SK-N-SH (cell line): ENCODE results near the gene MYO10. TPM values are rescaled to one million over a fixed set of nuclear protein-coding genes. Genes with fewer than 3 reads are reported as not detected.

Experiments used
- CTCF ChIA-PET: fragments of 300-600, 350-600 bp; formaldehyde crosslinking; extraction: SDS; loops from one replicate; lab custom pipeline; 2021; lab: Yijun Ruan, JAX
- POLR2A ChIA-PET: fragments of 350-600 bp; sonication (Branson Sonifier 250); formaldehyde crosslinking; extraction: SDS; loops from one replicate; lab custom pipeline; 2020; ENCODE audit warnings: antibody characterized with exemption, inconsistent platforms; lab: Yijun Ruan, JAX
- DNase-seq: peaks from one replicate; pipeline ENCODE4 v3.0.0; 2012
- H2AFZ ChIP-seq: fragments of 200-600 bp; sonication (generic); 2 replicates; pipeline ENCODE4 v1.8.1; 2016; ENCODE audit warnings: antibody characterized with exemption, mild to moderate bottlenecking, low read depth
- H3F3A ChIP-seq: fragments of 200-600 bp; sonication (generic); replicated peaks from 2 replicates; pipeline ENCODE3; 2016; ENCODE audit warnings: antibody characterized with exemption, mild to moderate bottlenecking; ENCODE audit not compliant: insufficient read depth
- H3K27ac ChIP-seq, 2 experiments: fragments of 200-500 bp in 1 of 2; fragments of 200-600 bp in 1 of 2; sonication (Bioruptor generic) in 1 of 2; sonication (generic), shearing (Covaris generic) in 1 of 2; 2 replicates each; pipeline versions ENCODE4 v1.5.1 to v1.6.1; 2014 to 2016; ENCODE audit warnings: low read depth in 2 of 2, inconsistent platforms in 1 of 2, low read length in 1 of 2, mild to moderate bottlenecking in 1 of 2, mixed read lengths in 1 of 2
- H3K27me3 ChIP-seq: fragments of 200-600 bp; sonication (generic), shearing (Covaris generic); 2 replicates; pipeline ENCODE4 v1.6.1; 2016; ENCODE audit warnings: mixed run types; ENCODE audit not compliant: insufficient read depth
- H3K36me3 ChIP-seq, 2 experiments: fragments of 200-500 bp in 1 of 2; fragments of 200-600 bp in 1 of 2; sonication (Bioruptor generic) in 1 of 2; sonication (generic) in 1 of 2; replicated peaks in 1 of 2; 2 replicates each; pipeline versions ENCODE3 to v1.5.1; 2014 to 2016; ENCODE audit warnings: low read length in 1 of 2, mild to moderate bottlenecking in 1 of 2; ENCODE audit not compliant: insufficient read depth in 2 of 2, control insufficient read depth in 1 of 2
- H3K4me1 ChIP-seq, 2 experiments: fragments of 200-500 bp in 1 of 2; fragments of 200-600 bp in 1 of 2; sonication (Bioruptor generic) in 1 of 2; sonication (generic), shearing (Covaris generic) in 1 of 2; 2 replicates each; pipeline versions ENCODE4 v1.5.1 to v1.6.1; 2014 to 2016; ENCODE audit warnings: low read depth in 1 of 2, low read length in 1 of 2, mixed run types in 1 of 2; ENCODE audit not compliant: insufficient read depth in 2 of 2, control insufficient read depth in 1 of 2
- H3K4me2 ChIP-seq: fragments of 200-600 bp; sonication (generic), shearing (Covaris generic); 2 replicates; pipeline ENCODE4 v1.6.1; 2017; ENCODE audit warnings: mixed run types
- H3K4me3 ChIP-seq, 2 experiments: fragments of 200-500 bp in 1 of 2; fragments of 200-600 bp in 1 of 2; sonication (Bioruptor generic) in 1 of 2; sonication (generic), shearing (Covaris generic) in 1 of 2; 2 replicates each; pipeline versions ENCODE4 v1.5.1 to v1.8.1; 2014 to 2016; ENCODE audit warnings: low read depth in 2 of 2, inconsistent platforms in 1 of 2, low read length in 1 of 2, mild to moderate bottlenecking in 1 of 2, mixed read lengths in 1 of 2, moderate library complexity in 1 of 2
- H3K79me2 ChIP-seq: fragments of 200-600 bp; sonication (generic); 2 replicates; pipeline ENCODE4 v1.8.1; 2017; ENCODE audit warnings: mild to moderate bottlenecking; ENCODE audit not compliant: insufficient read depth
- H3K9ac ChIP-seq: fragments of 200-600 bp; sonication (generic); 2 replicates; pipeline ENCODE4 v1.6.1; 2017; ENCODE audit warnings: mixed run types
- H3K9me2 ChIP-seq: fragments of 200-600 bp; sonication (generic); 2 replicates; pipeline ENCODE4 v1.6.1; 2017; ENCODE audit warnings: mixed run types
- H3K9me3 ChIP-seq: fragments of 200-600 bp; sonication (generic); 2 replicates; pipeline ENCODE4 v1.6.1; 2017; ENCODE audit warnings: mixed run types, mild to moderate bottlenecking, moderate library complexity
- H4K20me1 ChIP-seq: fragments of 200-600 bp; sonication (generic); 2 replicates; pipeline ENCODE4 v1.6.1; 2017; ENCODE audit warnings: mild to moderate bottlenecking, mixed run types; ENCODE audit not compliant: insufficient read depth
- EP300 ChIP-seq, 2 experiments: IDR thresholded peaks; 2 replicates each; pipeline versions ENCODE4 v1.4.0 to v1.6.1; 2012; ENCODE audit warnings: borderline replicate concordance in 1 of 2, low read depth in 1 of 2, low read length in 1 of 2
- FOSL2 ChIP-seq: IDR thresholded peaks from 2 replicates; pipeline ENCODE4 v1.4.0; 2012; ENCODE audit warnings: low read depth, mild to moderate bottlenecking, moderate library complexity, borderline replicate concordance
- FOXM1 ChIP-seq: IDR thresholded peaks from 2 replicates; pipeline ENCODE4 v1.4.0; 2012; ENCODE audit warnings: low read depth, mild to moderate bottlenecking
- JUND ChIP-seq: IDR thresholded peaks from 2 replicates; pipeline ENCODE4 v1.4.0; 2012
- NFIC ChIP-seq: IDR thresholded peaks from 2 replicates; pipeline ENCODE4 v1.4.0; 2012; ENCODE audit warnings: borderline replicate concordance
- RAD21 ChIP-seq: IDR thresholded peaks from 2 replicates; pipeline ENCODE4 v1.6.1; 2012; ENCODE audit warnings: mild to moderate bottlenecking, low read length
- TCF12 ChIP-seq: IDR thresholded peaks from 2 replicates; pipeline ENCODE4 v1.4.0; 2012
- YY1 ChIP-seq: IDR thresholded peaks from 2 replicates; pipeline ENCODE4 v1.4.0; 2012; ENCODE audit warnings: low read depth, mild to moderate bottlenecking
- WGBS: methylation state at CpG from one replicate; pipeline ENCODE4 v1.1.6; 2017; ENCODE audit warnings: low lambda C conversion rate; 5-methylcytosine and 5-hydroxymethylcytosine counted together
- polyA plus RNA-seq, 3 experiments: library from polyadenylated mRNA; depleted of rRNA; stranded (reverse); fragments of >200 nt; gene quantifications; 2 replicates each; pipeline ENCODE4 v1.2.3, GENCODE V29; 2012
- TF ChIP-seq, protein P1 (sequence below): IDR thresholded peaks from 2 replicates; pipeline ENCODE4 v1.4.0; 2012; ENCODE audit warnings: low read depth
- TF ChIP-seq, protein P2 (sequence below): IDR thresholded peaks from 2 replicates; pipeline ENCODE4; 2012

MYO10 gene
- polyA plus RNA-seq, 1 of the 3 experiments (the other 2 are of a cell fraction): 8.1 TPM

DNA sequence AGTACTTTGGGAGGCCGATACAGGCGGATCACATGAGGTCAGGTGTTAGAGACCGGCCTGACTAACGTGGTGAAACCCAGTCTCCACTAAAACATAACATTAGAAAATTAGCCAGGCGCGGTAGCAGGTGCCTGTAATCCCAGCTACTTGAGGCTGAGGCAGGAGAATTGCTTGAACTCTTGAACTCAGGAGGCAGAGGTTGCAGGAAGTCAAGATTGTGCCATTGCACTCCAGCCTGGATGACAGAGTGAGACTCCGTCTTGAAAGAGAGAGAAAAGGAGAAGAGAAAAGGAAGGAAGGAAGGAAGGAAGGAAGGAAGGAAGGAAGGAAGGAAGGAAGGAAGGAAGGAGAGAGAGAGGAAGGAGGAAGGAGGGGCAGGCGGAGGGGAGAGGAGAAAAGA, 45.1 kb downstream of the MYO10 start:
- Histone ChIP-seq H3K4me2 (0 out of 2 replicates have a peak overlapping the region, but pooled peaks have one; percentile 57), H3K27me3 (no peaks in the 10 kb centered on the region)
- TF ChIP-seq NFIC: no peak
- no peak for TF ChIP-seq FOXM1
- TF ChIP-seq, protein P1, sequence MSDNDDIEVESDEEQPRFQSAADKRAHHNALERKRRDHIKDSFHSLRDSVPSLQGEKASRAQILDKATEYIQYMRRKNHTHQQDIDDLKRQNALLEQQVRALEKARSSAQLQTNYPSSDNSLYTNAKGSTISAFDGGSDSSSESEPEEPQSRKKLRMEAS: no peak
- TF ChIP-seq, all 33 proteins: peak for 0
- CTCF ChIA-PET: no interaction called here
- Histone ChIP-seq H3K27ac (peak overlapping the region in 1 of 2 experiments; percentile 59; a peak in 1 of 4 replicates), H3K4me1 (peaks cover 2 to 62% of the 10 kb centered on the region in 2 experiments), H2AFZ (no peak overlapping the region), H3K79me2 (peaks cover 100% of the 10 kb centered on the region), H3K36me3 (no peaks in the 10 kb centered on the region), H4K20me1 (peaks cover 100% of the 10 kb centered on the region), H3F3A (peaks cover 34% of the 10 kb centered on the region), H3K9me3 (no peaks in the 10 kb centered on the region), H3K9me2 (no peaks in the 10 kb centered on the region), H3K9ac (no peak overlapping the region), H3K4me3 (no peak overlapping the region)
- no peak for DNase-seq
- 85% methylated on average over 8 of the region's 8 CpGs for WGBS
- POLR2A ChIA-PET: no interaction called here

DNA sequence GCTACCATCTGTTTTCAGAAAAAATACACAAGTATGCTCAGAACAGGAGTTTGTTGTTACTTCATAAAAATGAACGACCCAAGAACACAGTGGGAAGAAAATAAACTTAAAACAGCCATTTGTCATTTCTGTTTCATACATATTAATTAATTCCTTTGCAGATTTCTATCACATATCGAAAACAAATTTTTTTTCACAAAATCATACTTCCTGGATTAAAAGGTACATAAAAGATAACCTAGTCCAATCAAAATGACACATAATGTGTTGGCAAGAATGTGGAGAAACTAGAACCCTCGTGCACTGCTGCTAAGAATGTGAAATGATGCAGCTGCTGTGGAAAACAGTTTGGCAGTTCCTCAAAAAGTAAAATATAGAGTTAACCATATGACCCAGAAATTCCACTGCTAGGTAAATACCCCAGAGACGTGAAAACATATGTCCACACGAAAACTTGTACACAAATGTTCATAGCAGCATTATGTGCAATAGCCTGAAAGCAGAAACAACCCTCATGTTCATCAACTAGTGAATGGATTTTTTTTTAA, 46.0 kb downstream of the MYO10 start:
- Histone ChIP-seq H3K9ac (peak overlapping the region; percentile 4; the same call in 1 of the 2 replicates), H3F3A (peaks cover 32% of the 10 kb centered on the region), H3K9me2 (no peaks in the 10 kb centered on the region), H3K27ac (peak overlapping the region; percentile 8 to 59; a peak in 3 of 4 replicates), H4K20me1 (peaks cover 100% of the 10 kb centered on the region), H3K9me3 (no peaks in the 10 kb centered on the region), H3K27me3 (no peaks in the 10 kb centered on the region), H3K36me3 (no peaks in the 10 kb centered on the region), H3K4me1 (peaks cover 2 to 60% of the 10 kb centered on the region in 2 experiments), H3K79me2 (peaks cover 100% of the 10 kb centered on the region)
- no peak for DNase-seq
- TF ChIP-seq FOSL2 (0 out of 2 replicates have a peak, but pooled peaks have one; percentile 3), YY1 (no peak)
- TF ChIP-seq, protein P1: no peak
- TF ChIP-seq, protein P2, sequence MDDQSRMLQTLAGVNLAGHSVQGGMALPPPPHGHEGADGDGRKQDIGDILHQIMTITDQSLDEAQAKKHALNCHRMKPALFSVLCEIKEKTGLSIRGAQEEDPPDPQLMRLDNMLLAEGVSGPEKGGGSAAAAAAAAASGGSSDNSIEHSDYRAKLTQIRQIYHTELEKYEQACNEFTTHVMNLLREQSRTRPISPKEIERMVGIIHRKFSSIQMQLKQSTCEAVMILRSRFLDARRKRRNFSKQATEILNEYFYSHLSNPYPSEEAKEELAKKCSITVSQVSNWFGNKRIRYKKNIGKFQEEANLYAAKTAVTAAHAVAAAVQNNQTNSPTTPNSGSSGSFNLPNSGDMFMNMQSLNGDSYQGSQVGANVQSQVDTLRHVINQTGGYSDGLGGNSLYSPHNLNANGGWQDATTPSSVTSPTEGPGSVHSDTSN: peak; percentile 27; the same call in 1 of the 2 replicates
- TF ChIP-seq, all 33 proteins: peak for 2
- 21% methylated on average over 5 of the region's 5 CpGs for WGBS
- no peak overlapping the region for H2AFZ ChIP-seq
- peak overlapping the region; percentile 57 for H3K4me2 ChIP-seq
- POLR2A ChIA-PET: no interaction called here
- CTCF ChIA-PET: no interaction called here
- no peak overlapping the region for H3K4me3 ChIP-seq

DNA sequence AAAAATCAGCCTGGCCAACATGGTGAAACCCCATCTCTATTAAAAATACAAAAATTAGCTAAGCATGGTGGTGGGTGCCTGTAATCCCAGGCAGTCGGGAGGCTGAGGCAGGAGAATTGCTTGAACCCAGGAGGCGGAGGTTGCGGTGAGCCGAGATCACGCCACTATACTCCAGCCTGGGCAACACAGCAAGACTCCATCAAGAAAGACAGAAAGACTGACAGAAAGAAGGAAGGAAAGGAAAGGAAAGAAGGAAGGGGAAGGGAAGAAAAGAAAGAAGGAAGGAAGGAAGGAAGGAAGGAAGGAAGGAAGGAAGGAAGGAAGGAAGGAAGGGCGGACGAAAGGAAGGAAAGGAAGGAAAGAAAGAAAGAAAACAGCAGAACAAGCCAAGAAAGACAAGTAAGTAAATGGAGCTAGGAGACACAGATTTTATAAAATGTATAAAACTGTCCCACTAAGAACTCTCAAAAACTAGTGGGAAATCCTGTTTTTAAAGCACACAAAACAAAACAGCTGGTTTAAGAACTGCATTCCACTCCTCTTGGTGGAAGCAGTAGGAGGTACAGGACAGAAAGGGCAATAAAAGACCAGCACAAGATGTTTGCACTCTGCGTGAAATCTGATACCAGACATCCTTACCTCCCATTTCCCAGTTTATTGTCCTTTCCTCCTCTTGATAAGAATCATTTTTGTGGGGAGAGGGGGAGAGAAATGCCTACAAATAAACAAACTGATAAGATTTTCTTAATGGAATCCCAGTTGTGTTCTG, 46.7 kb downstream of the MYO10 start:
- 85% methylated on average over 8 of the region's 8 CpGs for WGBS
- no peak for DNase-seq
- H3K27ac ChIP-seq: peak overlapping the region; percentile 1 to 59; a peak in 3 of 4 replicates
- peaks cover 2 to 62% of the 10 kb centered on the region in 2 experiments for H3K4me1 ChIP-seq
- no peak overlapping the region for H2AFZ ChIP-seq
- ChIA-PET CTCF (no interaction called here), POLR2A (no interaction called here)
- H3K4me3 ChIP-seq: no peak overlapping the region
- H4K20me1 ChIP-seq: peaks cover 100% of the 10 kb centered on the region
- TF ChIP-seq TCF12: 0 out of 2 replicates have a peak, but pooled peaks have one; percentile 28
- TF ChIP-seq RAD21: no peak
- peak in 1 of 2 experiments; percentile 43; a peak in 1 of 4 replicates for TF ChIP-seq EP300 (IDR thresholded peaks at IDR 0.05; ENCODE audit: borderline replicate concordance in 1 of 2, low read depth in 1 of 2, low read length in 1 of 2)
- no peak for TF ChIP-seq JUND
- H3K9ac ChIP-seq: peak overlapping the region; percentile 4; the same call in 1 of the 2 replicates
- H3K9me3 ChIP-seq: no peaks in the 10 kb centered on the region
- H3K36me3 ChIP-seq: no peaks in the 10 kb centered on the region
- peaks cover 32% of the 10 kb centered on the region for H3F3A ChIP-seq
- no peaks in the 10 kb centered on the region for H3K9me2 ChIP-seq
- peaks cover 100% of the 10 kb centered on the region for H3K79me2 ChIP-seq
- no peaks in the 10 kb centered on the region for H3K27me3 ChIP-seq
- peak overlapping the region; percentile 57 for H3K4me2 ChIP-seq
